C4-2B (cell line): ENCODE results near the gene IAH1.

Source experiments
- ZFX ChIP-seq: fragments of 450-650 bp; IDR thresholded peaks from 2 replicates; pipeline ENCODE4 v1.6.1; 2017
- TF ChIP-seq, protein P1 (sequence below): fragments of 450-650 bp; conservative IDR thresholded peaks from 2 replicates; pipeline ENCODE4 v1.5.1; 2017; ENCODE audit warnings: mild to moderate bottlenecking

DNA sequence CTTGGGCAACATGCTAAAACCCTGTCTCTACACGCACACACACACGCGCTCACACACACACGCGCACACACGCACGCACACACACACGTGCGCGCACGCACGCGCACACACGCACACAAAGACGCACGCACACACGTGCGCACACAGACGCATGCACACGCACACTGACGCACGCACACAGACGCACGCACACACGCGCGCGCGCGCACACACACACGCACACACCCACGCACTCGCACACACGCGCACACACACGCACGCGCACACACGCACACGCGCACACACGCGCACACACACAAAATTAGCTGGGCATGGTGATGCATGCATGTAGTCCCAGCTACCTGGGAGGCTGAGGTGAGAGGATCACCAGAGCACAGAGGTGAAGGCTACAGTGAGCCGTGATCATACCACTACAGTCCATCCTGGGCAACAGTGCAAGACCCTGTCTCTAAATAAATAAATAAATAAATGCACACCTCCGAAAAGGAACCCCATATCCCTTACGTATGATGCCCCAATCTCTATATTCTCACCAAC lies 8.1 kb upstream of the IAH1 start:
- TF ChIP-seq, protein P1, sequence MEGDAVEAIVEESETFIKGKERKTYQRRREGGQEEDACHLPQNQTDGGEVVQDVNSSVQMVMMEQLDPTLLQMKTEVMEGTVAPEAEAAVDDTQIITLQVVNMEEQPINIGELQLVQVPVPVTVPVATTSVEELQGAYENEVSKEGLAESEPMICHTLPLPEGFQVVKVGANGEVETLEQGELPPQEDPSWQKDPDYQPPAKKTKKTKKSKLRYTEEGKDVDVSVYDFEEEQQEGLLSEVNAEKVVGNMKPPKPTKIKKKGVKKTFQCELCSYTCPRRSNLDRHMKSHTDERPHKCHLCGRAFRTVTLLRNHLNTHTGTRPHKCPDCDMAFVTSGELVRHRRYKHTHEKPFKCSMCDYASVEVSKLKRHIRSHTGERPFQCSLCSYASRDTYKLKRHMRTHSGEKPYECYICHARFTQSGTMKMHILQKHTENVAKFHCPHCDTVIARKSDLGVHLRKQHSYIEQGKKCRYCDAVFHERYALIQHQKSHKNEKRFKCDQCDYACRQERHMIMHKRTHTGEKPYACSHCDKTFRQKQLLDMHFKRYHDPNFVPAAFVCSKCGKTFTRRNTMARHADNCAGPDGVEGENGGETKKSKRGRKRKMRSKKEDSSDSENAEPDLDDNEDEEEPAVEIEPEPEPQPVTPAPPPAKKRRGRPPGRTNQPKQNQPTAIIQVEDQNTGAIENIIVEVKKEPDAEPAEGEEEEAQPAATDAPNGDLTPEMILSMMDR: no peak
- no peak for TF ChIP-seq ZFX
